ENCODE data around the gene RBBP7. TPM values are rescaled to one million over a fixed set of nuclear protein-coding genes. Genes with fewer than 3 reads are reported as not detected.

Gene RBBP7
- polyA plus RNA-seq, 1 donor (not counting 4 experiments of a cell fraction or from before 2014, with no cell fraction given) = 137 TPM

DNA sequence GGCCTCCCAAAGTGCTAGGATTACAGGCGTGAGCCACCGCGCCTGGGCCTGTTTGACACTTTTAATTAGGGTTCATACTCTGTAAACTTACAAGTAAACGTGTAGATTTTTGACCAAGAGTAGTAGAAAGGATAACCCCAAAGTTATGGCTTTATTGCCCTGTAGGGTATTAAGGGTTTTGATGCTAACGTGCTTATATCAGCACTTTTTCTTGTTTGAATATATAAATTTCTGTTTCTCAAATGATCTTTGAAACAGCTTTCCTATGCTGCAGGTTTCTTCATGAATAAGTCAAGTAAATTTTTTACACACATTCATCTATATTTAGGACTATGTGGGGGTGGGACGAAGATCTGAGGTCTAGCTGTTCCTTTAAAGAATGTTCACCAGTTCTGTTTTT, 47.0 kb upstream of the RBBP7 start:
- TF ChIP-seq CTCF (optimal IDR thresholded peaks at IDR 0.05 in 1 of 3, IDR thresholded peaks at IDR 0.05 in 1 of 3, conservative IDR thresholded peaks at IDR 0.05 in 1 of 3; ENCODE audit: extremely low read depth in 1 of 3, insufficient read depth in 2 of 3, low read length in 3 of 3) (no peak), EZH2 (IDR thresholded peaks at IDR 0.05; ENCODE audit: low read length) (no peak)
- H3K9ac ChIP-seq (ENCODE audit: control insufficient read depth, extremely low read depth, insufficient read depth, low read length) = no peak overlapping the region
- H3K9me1 ChIP-seq (ENCODE audit: control insufficient read depth, extremely low read depth, insufficient read depth, low read length) = peaks cover 2% of the 10 kb centered on the region
- H3K4me3 ChIP-seq (ENCODE audit: control insufficient read depth in 2 of 3, extremely low read depth in 1 of 3, insufficient read depth in 2 of 3, low read depth in 1 of 3, low read length in 3 of 3) = no peak overlapping the region
- dilution Hi-C loops (cut with MboI; ENCODE audit: extremely low pct_ligation_motif_present, low sequenced_read_pairs) = no loop called here
- H4K20me1 ChIP-seq (ENCODE audit: control insufficient read depth, extremely low read depth, insufficient read depth, low read length) = no peaks in the 10 kb centered on the region
- no peaks in the 10 kb centered on the region for H3K36me3 ChIP-seq (ENCODE audit: control insufficient read depth in 2 of 2, extremely low read depth in 1 of 2, insufficient read depth in 2 of 2, low read length in 2 of 2)
- no peaks in the 10 kb centered on the region for H3K9me3 ChIP-seq (ENCODE audit: control insufficient read depth, low read depth, low read length)
- H3K27ac ChIP-seq (ENCODE audit: control insufficient read depth, insufficient read depth, low read length) = no peak overlapping the region
- no peak overlapping the region for H3K4me2 ChIP-seq (ENCODE audit: control insufficient read depth, extremely low read depth, insufficient read depth, low read depth, low read length)
- no peak for FAIRE-seq
- no peak overlapping the region for H2AFZ ChIP-seq (ENCODE audit: control insufficient read depth, low read length)
- H3K4me1 ChIP-seq (ENCODE audit: control insufficient read depth, extremely low read depth, insufficient read depth, low read length) = peaks cover 2% of the 10 kb centered on the region
- peaks cover 8% of the 10 kb centered on the region for H3K27me3 ChIP-seq (ENCODE audit: control insufficient read depth, extremely low read depth, insufficient read depth, low read length)
- DNase-seq (ENCODE audit: low read depth, low spot score) = no peak
- H3K79me2 ChIP-seq (ENCODE audit: control insufficient read depth, insufficient read depth, low read length) = no peaks in the 10 kb centered on the region

GRCh38 chrX:16916561-16916960, 46.4 kb upstream of the RBBP7 start:
- Histone ChIP-seq H3K36me3 (ENCODE audit: control insufficient read depth in 2 of 2, extremely low read depth in 1 of 2, insufficient read depth in 2 of 2, low read length in 2 of 2) (no peaks in the 10 kb centered on the region), H3K27me3 (ENCODE audit: control insufficient read depth, extremely low read depth, insufficient read depth, low read length) (peaks cover 8% of the 10 kb centered on the region)
- FAIRE-seq = no peak

More at GRCh38 chrX:16916561-16916960, 46.4 kb upstream of the RBBP7 start:
- Histone ChIP-seq H3K9me1 (ENCODE audit: control insufficient read depth, extremely low read depth, insufficient read depth, low read length) (peaks cover 2% of the 10 kb centered on the region), H3K79me2 (ENCODE audit: control insufficient read depth, insufficient read depth, low read length) (no peaks in the 10 kb centered on the region), H3K9ac (ENCODE audit: control insufficient read depth, extremely low read depth, insufficient read depth, low read length) (no peak overlapping the region), H3K4me1 (ENCODE audit: control insufficient read depth, extremely low read depth, insufficient read depth, low read length) (peaks cover 2% of the 10 kb centered on the region), H3K27ac (ENCODE audit: control insufficient read depth, insufficient read depth, low read length) (no peak overlapping the region), H2AFZ (ENCODE audit: control insufficient read depth, low read length) (no peak overlapping the region), H3K4me3 (ENCODE audit: control insufficient read depth in 2 of 3, extremely low read depth in 1 of 3, insufficient read depth in 2 of 3, low read depth in 1 of 3, low read length in 3 of 3) (no peak overlapping the region), H4K20me1 (ENCODE audit: control insufficient read depth, extremely low read depth, insufficient read depth, low read length) (no peaks in the 10 kb centered on the region), H3K4me2 (ENCODE audit: control insufficient read depth, extremely low read depth, insufficient read depth, low read depth, low read length) (no peak overlapping the region), H3K9me3 (ENCODE audit: control insufficient read depth, low read depth, low read length) (no peaks in the 10 kb centered on the region)
- TF ChIP-seq CTCF (optimal IDR thresholded peaks at IDR 0.05 in 1 of 3, IDR thresholded peaks at IDR 0.05 in 1 of 3, conservative IDR thresholded peaks at IDR 0.05 in 1 of 3; ENCODE audit: extremely low read depth in 1 of 3, insufficient read depth in 2 of 3, low read length in 3 of 3) (no peak), EZH2 (IDR thresholded peaks at IDR 0.05; ENCODE audit: low read length) (no peak)
- dilution Hi-C loops (cut with MboI; ENCODE audit: extremely low pct_ligation_motif_present, low sequenced_read_pairs) = no loop called here
- DNase-seq (ENCODE audit: low read depth, low spot score) = no peak
